SH-SY5Y (cell line): ENCODE data around the gene USP14.

Source experiments
- GATA2 ChIP-seq: IDR thresholded peaks from 2 replicates; pipeline ENCODE4 v1.6.1; 2011; ENCODE audit warnings: mild to moderate bottlenecking, low read depth, low read length
- GATA3 ChIP-seq: IDR thresholded peaks from 2 replicates; pipeline ENCODE4 v1.6.1; 2011; ENCODE audit warnings: low read depth, mild to moderate bottlenecking, low read length, moderate library complexity

GRCh38 chr18:172361-172760 is 14.0 kb downstream of the USP14 start:
- no peak for TF ChIP-seq GATA2
- no peak for TF ChIP-seq GATA3
